Sciatic nerve (tissue), 2 donors: ENCODE results near the gene B4GALT4. TPM values are rescaled to one million over a fixed set of nuclear protein-coding genes. Genes with fewer than 3 reads are reported as not detected.

Source experiments
- ATAC-seq: fragments of 200-7000 bp; cut with Tn5 transposase; one replicate; pipeline ENCODE4 v1.9.1; 2020; ENCODE audit warnings: mild to moderate bottlenecking, moderate library complexity
- DNase-seq: peaks from one replicate; pipeline ENCODE4 v3.0.0-alpha.2; 2020; ENCODE audit warnings: low spot score
- intact Hi-C: fragments of 100-400 bp; cut with DNase I; formaldehyde crosslinking; loops from one replicate; pipeline ENCODE4 v1.14.2; 2022
- total RNA-seq: library from RNA; stranded (reverse); fragmentation: NEBNext Ultra II Directional; extraction: Animal tissue kit (Norgen Biotek cat#: 25700); gene quantifications from one replicate; pipeline ENCODE4 v1.2.1, GENCODE V29; 2021
- donor health status: DM: no; HTN: no; CAD: no.
- donor health status: DM: no; HTN: no; CAD: no.

B4GALT4 gene
- total RNA-seq, 1 donor from 2014 or later, result 26.7 TPM

- intact Hi-C loops, result no loop called here
- ATAC-seq (no peak), DNase-seq (no peak)
These were observed 28.9 kb downstream of the B4GALT4 start for GRCh38 chr3:119211803-119212202.

GRCh38 chr3:119211193-119211592, 29.5 kb downstream of the B4GALT4 start:
- ATAC-seq (no peak), DNase-seq (no peak)
- intact Hi-C loops, result no loop called here

GRCh38 chr3:119207512-119207875, 33.2 kb downstream of the B4GALT4 start:
- DNase-seq (no peak), ATAC-seq (no peak)
- intact Hi-C loops, result no loop called here

GRCh38 chr3:119206611-119207511, 33.8 kb downstream of the B4GALT4 start:
- intact Hi-C loops, result no loop called here
- DNase-seq (no peak), ATAC-seq (peak; percentile 62)

GRCh38 chr3:119205685-119206084, 35.0 kb downstream of the B4GALT4 start:
- DNase-seq (no peak), ATAC-seq (peak; percentile 20)
- intact Hi-C loops, result no loop called here

GRCh38 chr3:119205209-119205608, 35.5 kb downstream of the B4GALT4 start:
- DNase-seq (no peak), ATAC-seq (peak; percentile 71)
- intact Hi-C loops, result no loop called here

GRCh38 chr3:119195911-119196310, 44.8 kb downstream of the B4GALT4 start:
- ATAC-seq (no peak), DNase-seq (no peak)
- intact Hi-C loops, result no loop called here

- ATAC-seq (no peak), DNase-seq (no peak)
- intact Hi-C loops, result no loop called here
These were observed 45.6 kb downstream of the B4GALT4 start for GRCh38 chr3:119195151-119195476.

- intact Hi-C loops, result no loop called here
- no peak for DNase-seq
- ATAC-seq, result no peak
These were observed 46.2 kb downstream of the B4GALT4 start for GRCh38 chr3:119194237-119195150.

- intact Hi-C loops, result no loop called here
- ATAC-seq (no peak), DNase-seq (no peak)
These were observed 48.9 kb downstream of the B4GALT4 start for GRCh38 chr3:119191800-119192199.

- ATAC-seq (no peak), DNase-seq (no peak)
- intact Hi-C loops, result no loop called here
These were observed 53.4 kb downstream of the B4GALT4 start for GRCh38 chr3:119187266-119187665.

GRCh38 chr3:119184796-119185570, 55.7 kb downstream of the B4GALT4 start:
- intact Hi-C loops, result no loop called here
- no peak for DNase-seq
- ATAC-seq, result no peak

GRCh38 chr3:119184111-119184510, 56.6 kb downstream of the B4GALT4 start:
- intact Hi-C loops, result no loop called here
- no peak for DNase-seq

GRCh38 chr3:119181765-119182164, 58.9 kb downstream of the B4GALT4 start:
- intact Hi-C loops, result no loop called here
- ATAC-seq (no peak), DNase-seq (no peak)

More at GRCh38 chr3:119184111-119184510, 56.6 kb downstream of the B4GALT4 start:
- ATAC-seq, result no peak

GRCh38 chr3:119177321-119177720, 63.4 kb downstream of the B4GALT4 start:
- no peak for ATAC-seq
- no peak for DNase-seq
- intact Hi-C loops, result no loop called here

- no peak for DNase-seq
- intact Hi-C loops, result no loop called here
- no peak for ATAC-seq
These were observed 63.9 kb downstream of the B4GALT4 start for GRCh38 chr3:119176778-119177177.

GRCh38 chr3:119175872-119176756, 64.6 kb downstream of the B4GALT4 start:
- DNase-seq, result peak; percentile 69
- intact Hi-C loops, result no loop called here

GRCh38 chr3:119173325-119173724, 67.4 kb downstream of the B4GALT4 start, which contains the start of gene UPK1B:
Gene UPK1B (plus strand): TSS chr3:119173598. CDS start chr3:119186742, 13,144 bp downstream.
- intact Hi-C loops, result no loop called here
- no peak for DNase-seq
- ATAC-seq, result no peak

More at GRCh38 chr3:119175872-119176756, 64.6 kb downstream of the B4GALT4 start:
- ATAC-seq, result peak; percentile 92
